ENCODE results near the gene DDX54.
"Not testable (repeated sequence)": the region's sequence is repeated elsewhere in the genome, so short reads cannot be mapped to it uniquely, and the experiment has no call there.

Gene DDX54

DNA sequence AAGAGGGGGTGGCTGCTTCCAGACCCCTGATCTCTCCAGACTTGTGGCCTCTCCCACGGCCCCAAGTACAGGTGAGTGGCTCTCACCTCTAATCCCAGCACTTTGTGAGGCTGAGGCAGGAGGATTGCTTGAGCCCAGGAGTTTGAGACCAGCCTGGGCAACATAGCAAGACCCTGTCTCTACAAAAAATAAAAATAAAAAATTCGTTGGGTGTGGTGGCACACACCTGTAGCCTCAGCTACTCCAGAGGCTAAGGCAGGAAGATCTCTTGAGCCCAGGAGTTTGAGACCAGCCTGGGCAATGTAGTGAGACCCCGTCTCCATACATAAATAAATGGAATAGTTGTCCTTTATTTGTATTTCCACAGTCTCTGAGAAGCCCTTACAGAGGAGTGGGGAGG, 43.6 kb downstream of the DDX54 start:
- not testable (repeated sequence) for DNase-seq (ENCODE audit: low read depth)

GRCh38 chr12:113140706-113141105, 44.6 kb downstream of the DDX54 start:
- DNase-seq (ENCODE audit: low read depth), result no peak

GRCh38 chr12:113138826-113139225, 46.5 kb downstream of the DDX54 start:
- DNase-seq (ENCODE audit: low read depth), result no peak

GRCh38 chr12:113137861-113138783, 47.2 kb downstream of the DDX54 start:
- no peak for DNase-seq (ENCODE audit: low read depth)

GRCh38 chr12:113136990-113137511, 48.2 kb downstream of the DDX54 start:
- DNase-seq (ENCODE audit: low read depth), result no peak

GRCh38 chr12:113136128-113136989, 48.9 kb downstream of the DDX54 start:
- DNase-seq (ENCODE audit: low read depth), result no peak

DNA sequence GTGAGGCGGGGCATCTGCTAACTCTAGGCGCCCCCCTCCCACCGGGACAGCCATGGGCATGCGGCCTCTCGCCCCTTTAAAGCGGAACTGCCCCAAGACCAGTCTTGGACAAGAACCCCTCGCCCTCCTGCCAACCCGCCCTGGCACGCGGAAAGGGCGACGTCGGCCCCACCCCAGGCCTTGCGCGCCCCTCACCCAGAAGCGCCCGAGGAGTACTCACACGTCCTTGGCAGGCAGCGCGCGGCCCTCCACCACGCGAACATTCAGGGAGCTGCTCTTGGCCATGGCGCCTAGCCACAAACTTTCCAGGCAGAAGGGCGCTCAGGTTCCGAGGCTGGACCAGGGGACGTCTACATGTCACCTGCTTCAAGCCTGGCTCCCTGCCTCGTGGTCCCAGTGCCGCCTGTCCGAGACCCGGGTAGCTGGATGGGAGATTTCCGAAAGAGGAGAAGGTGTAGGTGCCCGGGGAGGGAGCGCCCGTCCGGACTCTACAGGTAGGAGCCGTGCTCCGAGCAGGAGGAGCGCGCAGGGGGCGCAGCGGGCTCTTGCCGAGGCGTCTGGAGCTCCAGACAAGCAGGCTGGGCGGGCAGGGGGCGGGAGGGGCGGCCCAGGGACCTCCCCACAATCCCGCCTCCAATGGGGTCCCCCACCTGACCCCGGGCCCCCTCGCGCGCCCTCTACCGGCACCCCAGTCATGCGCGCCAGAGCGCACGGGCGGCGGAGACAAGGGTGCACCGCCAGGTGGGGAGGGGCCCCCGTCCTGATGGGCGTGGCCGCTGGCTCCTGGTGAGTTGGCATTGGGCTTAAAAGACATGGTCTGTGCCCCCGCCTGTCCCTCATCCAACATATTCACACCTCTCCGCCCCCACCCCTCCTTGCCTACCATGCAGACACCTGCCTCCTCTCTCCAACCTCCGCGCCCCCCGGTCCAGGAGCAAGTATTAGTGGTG, 49.8 kb downstream of the DDX54 start, which contains the start of gene RASAL1:
RASAL1 (minus strand) TSS at position 584 of the 950 bp plus-strand sequence; CDS start at position 285, 299 bp downstream.
- DNase-seq (ENCODE audit: low read depth), result no peak

GRCh38 chr12:113134521-113134951, 50.7 kb downstream of the DDX54 start:
- no peak for DNase-seq (ENCODE audit: low read depth)

DNA sequence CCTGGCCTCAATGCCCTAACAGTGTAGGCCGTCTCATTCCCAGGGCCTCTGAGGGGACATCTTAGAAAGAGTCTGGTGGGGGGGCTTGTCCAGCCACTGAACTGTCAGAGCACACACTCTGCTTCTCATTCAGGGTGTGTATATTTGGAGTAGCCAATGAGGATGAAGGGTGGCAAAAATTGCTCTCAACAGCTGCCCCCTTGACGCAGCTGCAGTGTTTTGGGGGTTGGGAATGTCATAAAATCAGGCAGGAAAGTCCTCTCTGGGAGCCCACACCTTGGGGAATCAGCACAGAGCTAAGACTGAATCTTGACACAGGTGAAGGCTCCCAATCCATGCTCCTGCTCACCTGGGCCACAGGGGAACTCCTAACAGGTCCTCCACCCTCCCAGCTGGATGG, 51.2 kb downstream of the DDX54 start:
- DNase-seq (ENCODE audit: low read depth), result no peak

- DNase-seq (ENCODE audit: low read depth), result no peak
Observed at GRCh38 chr12:113133666-113134065, 51.6 kb downstream of the DDX54 start.

DNA sequence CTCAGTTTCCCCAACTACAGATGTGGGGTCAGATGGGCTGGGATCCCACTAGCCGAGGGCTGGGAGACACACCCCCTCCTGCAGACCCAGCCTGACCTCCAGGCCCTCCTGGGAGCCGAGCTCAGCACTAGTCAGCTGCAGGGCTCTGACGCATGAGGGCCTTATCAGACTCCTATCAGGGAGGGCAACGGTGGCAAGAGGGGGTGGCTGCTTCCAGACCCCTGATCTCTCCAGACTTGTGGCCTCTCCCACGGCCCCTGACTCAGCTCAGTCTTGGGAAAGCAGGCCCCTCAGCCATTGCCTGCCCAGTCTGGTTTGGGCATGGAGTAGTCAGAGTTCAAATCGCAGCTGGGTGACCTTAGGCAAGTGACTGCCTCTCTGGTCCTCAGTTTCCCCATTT, 52.2 kb downstream of the DDX54 start:
- no peak for DNase-seq (ENCODE audit: low read depth)

GRCh38 chr12:113131556-113131955, 53.7 kb downstream of the DDX54 start:
- DNase-seq (ENCODE audit: low read depth), result no peak

DNA sequence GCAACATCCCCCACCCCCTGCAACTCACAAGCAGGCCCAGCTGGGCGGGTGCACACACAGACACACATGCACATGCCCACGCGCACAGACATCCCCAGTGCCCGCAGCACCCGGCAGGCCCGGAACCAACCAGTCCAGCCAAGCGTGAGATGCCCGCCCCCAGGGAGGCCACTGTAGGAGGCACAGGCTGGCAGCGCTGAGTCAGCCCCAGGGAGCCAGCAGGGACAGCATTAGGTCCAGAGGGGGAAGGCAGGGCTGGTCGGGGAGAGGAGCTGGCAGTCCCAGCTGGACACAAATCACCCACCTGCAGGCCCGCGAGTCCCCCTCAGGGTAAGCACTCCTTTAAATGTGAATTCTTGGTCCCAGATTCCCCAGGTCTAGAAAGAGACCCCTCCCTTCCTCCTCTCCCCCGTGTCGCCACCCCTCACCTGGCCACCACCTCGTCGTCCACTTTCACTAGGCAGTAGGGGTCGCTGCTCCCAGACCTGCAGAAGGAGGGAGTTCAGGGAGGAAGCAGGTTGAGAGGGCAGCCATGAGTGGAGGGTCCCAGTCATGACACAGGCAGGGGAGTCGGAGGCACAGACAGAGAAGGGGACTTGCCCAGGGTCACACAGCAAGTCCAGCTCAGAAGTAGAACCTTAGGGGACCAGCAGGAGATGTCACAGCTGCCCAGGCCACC, 54.7 kb downstream of the DDX54 start:
- no peak for DNase-seq (ENCODE audit: low read depth)

DNA sequence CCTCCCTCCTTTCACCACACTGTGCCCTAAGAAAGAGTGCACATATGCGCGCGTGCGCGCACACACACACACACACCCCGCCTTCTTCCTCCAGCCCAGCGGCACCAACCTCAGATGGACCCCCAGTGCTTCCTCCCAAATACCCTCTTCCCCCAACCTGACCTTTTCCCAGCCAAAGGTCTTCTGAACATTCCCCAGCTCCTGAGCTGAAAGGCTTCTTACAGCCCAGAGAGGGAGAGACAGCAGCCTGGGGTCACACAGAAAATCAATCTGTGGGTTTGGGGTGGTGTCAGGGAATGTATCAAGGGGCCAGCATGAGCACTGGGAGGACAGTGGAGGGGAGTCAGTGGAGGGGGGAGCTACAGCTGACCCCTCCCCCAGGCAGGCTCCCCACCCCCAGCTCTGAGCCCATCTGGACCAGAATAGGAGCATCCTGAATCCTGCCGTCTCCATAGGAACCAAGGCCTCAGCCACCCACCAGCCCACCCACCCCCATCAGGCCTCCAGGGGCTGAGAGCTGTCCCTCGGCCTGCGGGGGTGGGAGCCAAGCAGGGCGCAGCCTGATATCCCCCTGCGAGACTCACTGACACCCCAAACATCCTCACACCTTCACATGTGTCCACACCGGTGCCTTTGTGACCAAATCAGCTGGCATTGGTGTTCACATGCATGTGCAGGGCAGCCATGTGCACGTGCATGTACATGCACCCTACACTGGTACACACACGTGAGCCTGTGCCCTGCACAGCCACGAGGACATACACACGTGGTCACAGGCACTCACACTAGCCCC, 55.4 kb downstream of the DDX54 start:
- DNase-seq (ENCODE audit: low read depth), result no peak

DNA sequence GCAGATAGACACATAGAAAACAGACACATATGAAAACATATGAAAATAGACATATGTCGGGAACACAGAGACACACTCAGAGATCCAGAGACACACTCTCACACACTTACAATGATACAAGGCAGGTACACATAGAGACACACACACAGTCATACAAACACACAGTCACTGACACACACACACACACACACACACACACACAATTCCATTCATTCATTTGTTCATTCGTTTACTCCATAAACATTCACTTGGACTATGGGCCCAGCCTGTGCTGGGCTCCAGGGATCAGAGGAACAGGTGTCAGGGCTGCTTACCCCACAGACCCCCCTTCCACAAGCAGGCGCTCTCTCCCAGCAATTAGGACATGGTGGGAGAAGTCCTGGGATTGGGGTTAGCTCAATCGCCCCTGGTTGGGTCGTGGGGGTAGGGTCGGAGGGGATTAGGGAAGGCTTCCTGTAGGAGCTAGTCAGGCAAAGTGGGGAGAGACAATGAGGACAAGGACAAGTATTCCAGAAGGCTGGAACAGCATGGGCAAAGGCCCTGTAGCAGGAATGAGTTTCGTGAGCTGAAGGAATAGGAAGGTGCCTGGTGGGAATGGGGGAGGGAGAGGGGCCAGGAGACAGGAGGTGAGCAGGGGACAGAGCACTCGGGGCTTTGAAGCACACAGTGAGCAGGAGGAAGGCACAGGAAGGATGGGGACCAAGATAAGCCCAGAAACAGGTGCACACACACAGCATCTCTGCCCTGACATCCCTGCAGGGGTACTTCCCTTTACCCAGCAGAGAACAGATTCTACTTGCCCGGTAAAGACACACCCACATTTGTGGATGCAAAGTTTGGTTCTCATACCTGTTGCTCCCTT, 56.2 kb downstream of the DDX54 start:
- DNase-seq (ENCODE audit: low read depth), result no peak

GRCh38 chr12:113127791-113128199, 57.5 kb downstream of the DDX54 start:
- DNase-seq (ENCODE audit: low read depth), result no peak

DNA sequence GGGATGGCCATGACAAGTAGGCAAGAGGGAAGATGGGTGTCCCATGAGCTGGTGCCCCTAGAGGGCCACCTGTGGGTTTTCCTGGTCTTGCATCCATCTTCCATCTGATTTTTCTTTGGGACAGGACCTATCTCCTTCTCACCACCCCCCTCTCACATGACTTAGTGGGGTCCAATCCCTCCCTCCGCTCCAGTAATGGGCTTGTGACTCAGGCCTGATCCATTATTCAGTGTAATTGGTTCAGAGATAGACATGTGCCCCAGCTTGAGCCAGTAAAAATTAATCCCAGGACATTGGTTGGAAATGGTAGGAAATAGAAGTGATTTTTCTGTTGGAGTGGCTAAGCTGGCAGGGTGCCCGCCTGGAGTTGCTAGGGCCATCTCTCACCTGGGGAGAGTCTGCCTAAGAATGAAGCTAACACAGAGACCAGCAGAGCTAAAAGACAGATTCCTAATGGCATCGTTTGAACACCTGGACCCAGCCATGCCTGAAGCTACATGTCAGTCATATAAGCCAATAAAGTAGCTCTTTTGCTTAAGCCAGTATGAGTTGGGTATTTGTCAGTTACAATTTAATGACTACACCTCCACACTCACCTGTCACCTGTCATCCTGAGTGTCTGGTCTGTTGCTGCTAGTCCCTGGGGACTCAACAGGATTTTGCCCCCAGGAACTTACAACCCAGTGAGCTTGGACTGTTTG, 64.5 kb downstream of the DDX54 start:
- no peak for DNase-seq (ENCODE audit: low read depth)

GRCh38 chr12:113119980-113120669, 65.2 kb downstream of the DDX54 start:
- DNase-seq (ENCODE audit: low read depth), result no peak
